CD4-positive, alpha-beta T cell (primary cell): ENCODE results near the gene KNL1. TPM values are rescaled to one million over a fixed set of nuclear protein-coding genes. Genes with fewer than 3 reads are reported as not detected.
A peak's percentile ranks its signal among the peaks of the same experiment; 100 is the strongest.

Experiments used
- ATAC-seq: fragments of 200-7000 bp; cut with Tn5 transposase; one replicate; pipeline ENCODE4 v1.10.0; 2022; ENCODE audit warnings: mild to moderate bottlenecking; ENCODE audit not compliant: poor library complexity
- CTCF ChIA-PET: fragments of 350-600 bp; sonication (Branson Sonifier 250); formaldehyde crosslinking; loops from one replicate; lab custom pipeline; 2021; ENCODE audit warnings: antibody characterized with exemption, inconsistent platforms; lab: Charles Lee
- POLR2A ChIA-PET: fragments of 350-600 bp; sonication (Branson Sonifier 250); formaldehyde crosslinking; loops from one replicate; lab custom pipeline; 2021; ENCODE audit warnings: antibody characterized with exemption, inconsistent platforms; lab: Charles Lee
- DNase-seq, 14 experiments: peaks; one replicate each; pipeline ENCODE4 v3.0.0-alpha.2; 2013 to 2020; ENCODE audit warnings: mixed read lengths in 2 of 14
- H3K27ac ChIP-seq, 2 donors: one replicate each; pipeline versions ENCODE4 v1.5.1 to v1.7.0; 2013; ENCODE audit warnings: low read length in 2 of 2, low read depth in 1 of 2, mild to moderate bottlenecking in 1 of 2
- H3K27me3 ChIP-seq, 2 experiments: 1 replicate in 1 of 2; 2 replicates in 1 of 2; pipeline versions ENCODE4 v1.6.1 to v1.7.0; 2013; ENCODE audit warnings: low read length in 2 of 2, control low read depth in 1 of 2, mild to moderate bottlenecking in 1 of 2, moderate library complexity in 1 of 2; ENCODE audit not compliant: insufficient read depth in 2 of 2, control insufficient read depth in 1 of 2
- H3K36me3 ChIP-seq: one replicate; pipeline ENCODE4 v1.6.1; 2013; ENCODE audit warnings: low read length, control low read depth; ENCODE audit not compliant: insufficient read depth
- H3K4me1 ChIP-seq: one replicate; pipeline ENCODE4 v1.6.1; 2013; ENCODE audit warnings: low read length, control low read depth; ENCODE audit not compliant: insufficient read depth
- H3K4me3 ChIP-seq: one replicate; pipeline ENCODE4 v1.5.1; 2013; ENCODE audit warnings: mild to moderate bottlenecking, low read length, moderate library complexity
- H3K9me3 ChIP-seq, 2 experiments: 1 replicate in 1 of 2; 2 replicates in 1 of 2; pipeline versions ENCODE4 v1.6.1 to v1.7.0; 2013; ENCODE audit warnings: low read length in 2 of 2, mild to moderate bottlenecking in 2 of 2, control low read depth in 1 of 2, moderate library complexity in 1 of 2; ENCODE audit not compliant: control insufficient read depth in 1 of 2, insufficient read depth in 1 of 2
- H3K27ac Mint-ChIP-seq: one replicate; pipeline ENCODE4 v1.8.0; 2020; ENCODE audit warnings: mixed read lengths
- H3K27me3 Mint-ChIP-seq: one replicate; pipeline ENCODE4 v1.8.0; 2021; ENCODE audit warnings: mixed read lengths
- H3K36me3 Mint-ChIP-seq: one replicate; pipeline ENCODE4 v1.8.0; 2021; ENCODE audit warnings: low read depth, mixed read lengths
- H3K4me1 Mint-ChIP-seq: one replicate; pipeline ENCODE4 v1.8.0; 2021; ENCODE audit warnings: low read depth, mixed read lengths
- H3K4me3 Mint-ChIP-seq: one replicate; pipeline ENCODE4 v1.8.0; 2020; ENCODE audit warnings: mild to moderate bottlenecking, mixed read lengths
- H3K9me3 Mint-ChIP-seq: one replicate; pipeline ENCODE4 v1.8.0; 2020; ENCODE audit warnings: mixed read lengths
- intact Hi-C, 2 experiments: fragments of 100-400 bp; cut with DNase I in 1 of 2; cut with micrococcal nuclease in 1 of 2; formaldehyde crosslinking; loops; one replicate each; pipeline versions ENCODE4 v1.15.1 to v1.9.0; 2023 to 2025; cut with DNase I, micrococcal nuclease
- total RNA-seq, 174 experiments: library from RNA in 2 of 174; stranded (reverse) in 2 of 174; gene quantifications; one replicate each; pipeline ENCODE4 v1.2.3 and lab custom pipeline; 2021 to 2026
- TF ChIP-seq, protein P1 (sequence below): fragments of 200-600 bp; IDR thresholded peaks from one replicate; pipeline ENCODE4 v1.8.0; 2022; ENCODE audit warnings: antibody characterized with exemption, mild to moderate bottlenecking

The KNL1 gene
- total RNA-seq, 2 experiments from 2014 or later = 0.59 to 0.69 TPM

DNA sequence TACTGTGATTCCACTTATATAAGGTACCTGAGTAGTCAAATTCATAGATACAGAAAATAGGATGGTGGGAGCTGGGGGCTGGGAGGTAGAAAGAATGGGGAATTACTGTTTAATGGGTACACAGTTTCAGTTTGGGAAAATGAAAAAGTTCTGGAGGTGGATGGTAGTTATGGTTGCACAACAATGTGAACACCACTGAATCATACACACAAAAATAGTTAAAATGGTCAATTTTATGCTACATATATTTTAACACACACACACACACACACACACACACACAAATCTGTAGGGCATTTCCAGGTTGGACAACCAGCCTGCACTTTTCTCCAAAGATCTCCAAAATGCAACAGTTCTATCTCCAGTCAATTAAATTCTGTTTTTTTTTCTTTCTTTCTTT lies 30.6 kb upstream of the KNL1 start:
- POLR2A ChIA-PET = interaction anchor here (0.5 kb wide), 1 partner anchor 18 kb away, joined by 3 read pairs; no protein-coding TSS in a partner anchor
- no peaks in the 10 kb centered on the region for H3K9me3 ChIP-seq
- H3K27ac ChIP-seq = no peak overlapping the region
- no peak for DNase-seq
- Mint-ChIP-seq H3K4me1 (peaks cover 48% of the 10 kb centered on the region), H3K4me3 (peak overlapping the region; percentile 97), H3K27ac (no peak overlapping the region), H3K36me3 (peaks cover 44% of the 10 kb centered on the region), H3K27me3 (no peaks in the 10 kb centered on the region), H3K9me3 (no peaks in the 10 kb centered on the region)
- peaks cover 5% of the 10 kb centered on the region for H3K36me3 ChIP-seq
- CTCF ChIA-PET = interaction anchor here (0.5 to 2.0 kb wide), 2 partner anchors 26 to 37 kb away, joined by 3 to 10 read pairs; no protein-coding TSS in a partner anchor
- intact Hi-C loops = loop anchor here in 1 of 2 experiments (10.0 kb wide), 4 partner anchors 131 to 981 kb away; partner anchors contain the start of genes FSIP1, RAD51, RPAP1 and RTF1
- TF ChIP-seq, protein P1, sequence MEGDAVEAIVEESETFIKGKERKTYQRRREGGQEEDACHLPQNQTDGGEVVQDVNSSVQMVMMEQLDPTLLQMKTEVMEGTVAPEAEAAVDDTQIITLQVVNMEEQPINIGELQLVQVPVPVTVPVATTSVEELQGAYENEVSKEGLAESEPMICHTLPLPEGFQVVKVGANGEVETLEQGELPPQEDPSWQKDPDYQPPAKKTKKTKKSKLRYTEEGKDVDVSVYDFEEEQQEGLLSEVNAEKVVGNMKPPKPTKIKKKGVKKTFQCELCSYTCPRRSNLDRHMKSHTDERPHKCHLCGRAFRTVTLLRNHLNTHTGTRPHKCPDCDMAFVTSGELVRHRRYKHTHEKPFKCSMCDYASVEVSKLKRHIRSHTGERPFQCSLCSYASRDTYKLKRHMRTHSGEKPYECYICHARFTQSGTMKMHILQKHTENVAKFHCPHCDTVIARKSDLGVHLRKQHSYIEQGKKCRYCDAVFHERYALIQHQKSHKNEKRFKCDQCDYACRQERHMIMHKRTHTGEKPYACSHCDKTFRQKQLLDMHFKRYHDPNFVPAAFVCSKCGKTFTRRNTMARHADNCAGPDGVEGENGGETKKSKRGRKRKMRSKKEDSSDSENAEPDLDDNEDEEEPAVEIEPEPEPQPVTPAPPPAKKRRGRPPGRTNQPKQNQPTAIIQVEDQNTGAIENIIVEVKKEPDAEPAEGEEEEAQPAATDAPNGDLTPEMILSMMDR = no peak
- ATAC-seq = no peak
- peaks cover 27% of the 10 kb centered on the region for H3K4me1 ChIP-seq
- H3K27me3 ChIP-seq = no peaks in the 10 kb centered on the region
- H3K4me3 ChIP-seq = no peak overlapping the region

DNA sequence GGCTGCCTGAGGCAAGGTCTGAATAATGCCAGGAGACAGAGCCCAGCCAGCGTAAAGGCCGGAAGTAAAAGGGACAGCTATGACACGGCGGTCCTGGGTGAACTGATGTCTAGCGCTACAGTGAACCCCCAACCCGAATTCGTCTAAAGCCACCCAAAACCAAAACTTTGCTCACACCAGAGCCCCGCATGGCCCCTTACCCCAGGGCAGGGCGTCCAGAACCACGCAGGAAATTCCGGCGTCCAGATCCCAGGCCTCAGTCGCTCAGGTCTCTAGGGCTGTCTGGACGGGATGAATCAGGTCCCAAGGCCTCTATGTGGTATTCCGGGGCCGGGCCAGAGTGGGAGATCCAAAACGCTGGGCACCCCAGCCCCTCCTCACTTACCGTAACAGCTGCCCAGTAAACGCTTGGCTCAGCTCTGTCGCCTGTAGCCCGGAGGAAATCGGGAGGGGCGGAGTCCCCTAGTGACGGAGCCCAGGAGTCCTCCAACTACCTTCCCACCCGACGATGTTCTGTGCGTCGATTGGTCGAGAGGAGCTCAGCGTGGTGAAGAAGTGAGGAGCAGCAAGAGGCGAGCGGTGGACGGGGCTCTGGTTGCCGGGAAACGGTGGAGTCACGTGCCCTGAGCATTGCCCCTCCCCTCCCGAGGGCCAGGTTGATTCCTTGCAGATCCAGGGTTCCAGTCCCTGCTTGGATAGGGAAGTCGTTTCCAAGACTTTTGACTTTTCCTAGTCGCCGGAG lies 29.3 kb upstream of the KNL1 start, which contains the start of gene CCDC32:
Gene CCDC32 (minus strand): TSS at position 452 of the 742 bp plus-strand sequence. CDS start 2,027 bp downstream, outside the sequence.
- no peaks in the 10 kb centered on the region for H3K9me3 Mint-ChIP-seq
- Histone ChIP-seq H3K27me3 (no peaks in the 10 kb centered on the region), H3K9me3 (no peaks in the 10 kb centered on the region), H3K36me3 (peaks cover 5% of the 10 kb centered on the region), H3K4me1 (peaks cover 34% of the 10 kb centered on the region), H3K4me3 (peak within 1 kb of the TSS; percentile 76), H3K27ac (peak within 1 kb of the TSS; percentile 85 to 89)
- peak; percentile 93 for ATAC-seq
- TF ChIP-seq, protein P1 = no peak
- peak within 1 kb of the TSS; percentile 97 for H3K4me3 Mint-ChIP-seq
- intact Hi-C loops = loop anchor here (2.0 to 10.0 kb wide), 7 partner anchors 30 to 980 kb away; partner anchors contain the start of genes RMDN3 (in 2 of the 2), FSIP1 (in 1 of the 2), KNL1 (in 1 of the 2) and RAD51 (in 1 of the 2)
- peak within 1 kb of the TSS; percentile 88 for H3K27ac Mint-ChIP-seq
- peaks cover 36% of the 10 kb centered on the region for H3K36me3 Mint-ChIP-seq
- CTCF ChIA-PET = interaction anchor here (2.0 kb wide), 2 partner anchors 25 to 45 kb away, joined by 6 to 10 read pairs; no protein-coding TSS in a partner anchor
- peak; percentile 84 to 99 (median 92) for DNase-seq
- POLR2A ChIA-PET = interaction anchor here (0.5 to 1.8 kb wide), 17 partner anchors 10 to 1709 kb away, joined by 3 to 14 read pairs (median 5); partner anchors contain the start of genes BAHD1, CHAC1, DNAJC17 and GANC
- peaks cover 43% of the 10 kb centered on the region for H3K4me1 Mint-ChIP-seq
- no peaks in the 10 kb centered on the region for H3K27me3 Mint-ChIP-seq
